ENCODE data around the gene CRISPLD2. TPM values are rescaled to one million over a fixed set of nuclear protein-coding genes. Genes with fewer than 3 reads are reported as not detected.

CRISPLD2 gene
- total RNA-seq, 1 donor, result 40.2 TPM

DNA sequence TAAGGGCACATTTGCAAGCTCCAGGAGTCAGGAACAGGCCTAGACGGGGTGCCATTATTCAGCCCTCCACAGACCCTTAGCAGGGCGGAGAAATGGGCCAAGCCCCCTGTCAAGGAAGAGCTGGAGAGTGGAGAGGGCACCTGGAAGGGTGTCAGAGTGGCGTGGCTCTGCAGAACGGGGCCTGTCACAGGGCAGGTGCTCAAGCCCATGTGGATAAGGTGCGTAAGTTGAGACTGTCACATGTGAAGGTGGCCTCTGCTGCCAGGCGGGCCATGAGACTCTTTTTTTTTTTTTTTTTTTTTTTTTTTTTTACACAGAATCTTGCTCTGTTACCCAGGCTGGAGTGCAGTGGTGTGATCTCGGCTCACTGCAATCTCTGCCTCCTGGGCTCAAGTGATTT, 12.0 kb upstream of the CRISPLD2 start:
- H3K4me1 ChIP-seq (ENCODE audit: insufficient read depth, low read length), result peaks cover 28% of the 10 kb centered on the region
- no peak overlapping the region for H3K4me3 ChIP-seq (ENCODE audit: insufficient read depth, low read length)
- no peaks in the 10 kb centered on the region for H3K27me3 ChIP-seq (ENCODE audit: insufficient read depth, low read length)
- no peaks in the 10 kb centered on the region for H3K79me2 ChIP-seq (ENCODE audit: insufficient read depth, low read length)
- no peak overlapping the region for H3K4me2 ChIP-seq (ENCODE audit: insufficient read depth, low read length)
- H4K20me1 ChIP-seq (ENCODE audit: insufficient read depth, low read length), result no peaks in the 10 kb centered on the region
- DNase-seq (ENCODE audit: insufficient read length, low spot score, missing footprints), result no peak
- H3K9me3 ChIP-seq (ENCODE audit: low read depth, low read length), result no peaks in the 10 kb centered on the region
- TF ChIP-seq, protein P1, sequence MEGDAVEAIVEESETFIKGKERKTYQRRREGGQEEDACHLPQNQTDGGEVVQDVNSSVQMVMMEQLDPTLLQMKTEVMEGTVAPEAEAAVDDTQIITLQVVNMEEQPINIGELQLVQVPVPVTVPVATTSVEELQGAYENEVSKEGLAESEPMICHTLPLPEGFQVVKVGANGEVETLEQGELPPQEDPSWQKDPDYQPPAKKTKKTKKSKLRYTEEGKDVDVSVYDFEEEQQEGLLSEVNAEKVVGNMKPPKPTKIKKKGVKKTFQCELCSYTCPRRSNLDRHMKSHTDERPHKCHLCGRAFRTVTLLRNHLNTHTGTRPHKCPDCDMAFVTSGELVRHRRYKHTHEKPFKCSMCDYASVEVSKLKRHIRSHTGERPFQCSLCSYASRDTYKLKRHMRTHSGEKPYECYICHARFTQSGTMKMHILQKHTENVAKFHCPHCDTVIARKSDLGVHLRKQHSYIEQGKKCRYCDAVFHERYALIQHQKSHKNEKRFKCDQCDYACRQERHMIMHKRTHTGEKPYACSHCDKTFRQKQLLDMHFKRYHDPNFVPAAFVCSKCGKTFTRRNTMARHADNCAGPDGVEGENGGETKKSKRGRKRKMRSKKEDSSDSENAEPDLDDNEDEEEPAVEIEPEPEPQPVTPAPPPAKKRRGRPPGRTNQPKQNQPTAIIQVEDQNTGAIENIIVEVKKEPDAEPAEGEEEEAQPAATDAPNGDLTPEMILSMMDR (IDR thresholded peaks at IDR 0.05; ENCODE audit: extremely low read depth, low read depth, low read length), result no peak
- H3K27ac ChIP-seq (ENCODE audit: low read depth, low read length), result no peak overlapping the region
- H2AFZ ChIP-seq (ENCODE audit: low read length), result no peak overlapping the region
- no peaks in the 10 kb centered on the region for H3K36me3 ChIP-seq (ENCODE audit: insufficient read depth, low read length)

DNA sequence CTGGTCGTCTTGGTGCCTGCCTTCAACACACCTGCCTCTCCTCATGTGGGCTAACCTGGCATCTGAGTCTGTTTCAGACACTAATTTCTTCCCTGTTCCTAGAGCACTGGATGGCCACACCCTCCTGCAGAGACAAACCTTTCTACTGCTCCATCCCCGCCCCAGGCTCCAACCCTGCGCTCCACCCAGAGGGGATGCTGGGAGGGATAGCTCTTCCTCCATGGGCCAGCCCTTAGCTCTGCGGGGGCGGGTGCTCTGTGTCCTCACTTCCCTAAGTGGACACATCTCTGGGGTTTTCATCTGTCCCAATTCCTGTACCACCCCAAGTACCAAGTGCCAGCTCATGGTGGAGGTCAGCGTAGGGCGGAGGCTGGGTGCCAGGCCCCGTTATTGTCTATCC, 11.0 kb upstream of the CRISPLD2 start:
- Histone ChIP-seq H3K79me2 (ENCODE audit: insufficient read depth, low read length) (no peaks in the 10 kb centered on the region), H2AFZ (ENCODE audit: low read length) (no peak overlapping the region), H3K4me3 (ENCODE audit: insufficient read depth, low read length) (no peak overlapping the region), H3K4me1 (ENCODE audit: insufficient read depth, low read length) (peaks cover 28% of the 10 kb centered on the region), H3K27me3 (ENCODE audit: insufficient read depth, low read length) (peaks cover 3% of the 10 kb centered on the region), H3K9me3 (ENCODE audit: low read depth, low read length) (no peaks in the 10 kb centered on the region), H4K20me1 (ENCODE audit: insufficient read depth, low read length) (no peaks in the 10 kb centered on the region), H3K4me2 (ENCODE audit: insufficient read depth, low read length) (no peak overlapping the region), H3K27ac (ENCODE audit: low read depth, low read length) (no peak overlapping the region), H3K36me3 (ENCODE audit: insufficient read depth, low read length) (no peaks in the 10 kb centered on the region)
- DNase-seq (ENCODE audit: insufficient read length, low spot score, missing footprints), result peak; percentile 44
- TF ChIP-seq, protein P1 (IDR thresholded peaks at IDR 0.05; ENCODE audit: extremely low read depth, low read depth, low read length), result no peak

DNA sequence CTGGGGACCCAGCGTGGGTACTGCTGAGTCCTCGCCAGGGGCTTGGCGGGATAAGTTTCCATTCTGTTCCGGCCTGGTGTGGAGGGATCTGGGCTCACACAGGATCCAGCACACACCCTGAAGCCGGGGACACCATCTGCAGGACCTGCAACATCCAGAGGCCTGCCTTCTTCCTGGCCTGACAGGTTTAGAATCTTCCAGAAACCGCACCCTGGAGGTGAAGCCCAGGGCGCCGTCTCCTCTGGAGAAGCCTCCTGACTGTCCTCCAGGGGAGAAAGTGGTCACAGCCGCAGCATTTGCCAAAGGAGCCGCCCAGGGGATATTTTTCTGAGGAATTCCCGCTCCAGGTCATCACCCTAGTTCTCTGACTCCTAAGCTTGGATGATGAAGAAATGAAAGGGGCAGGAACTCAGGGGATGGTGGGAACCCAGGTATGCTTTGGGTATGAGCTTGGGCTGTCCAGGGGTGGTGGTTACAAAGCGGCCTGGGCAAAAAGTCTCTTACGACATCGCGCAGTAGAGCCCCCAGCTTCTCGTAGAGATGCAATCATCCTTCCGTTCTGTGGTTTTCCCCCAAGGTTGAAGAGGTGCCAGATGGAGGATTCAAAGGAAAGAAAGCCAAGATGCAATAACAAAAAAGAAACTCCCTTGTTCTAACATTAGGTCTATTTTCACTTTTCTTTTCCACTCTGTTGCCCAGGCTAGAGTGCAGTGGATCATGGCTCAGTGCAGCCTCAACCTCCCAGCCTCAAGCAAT, 9.1 kb upstream of the CRISPLD2 start:
- Histone ChIP-seq H3K27ac (ENCODE audit: low read depth, low read length) (peak overlapping the region; percentile 66), H3K4me2 (ENCODE audit: insufficient read depth, low read length) (peak overlapping the region; percentile 66), H2AFZ (ENCODE audit: low read length) (no peak overlapping the region), H3K36me3 (ENCODE audit: insufficient read depth, low read length) (no peaks in the 10 kb centered on the region), H3K9me3 (ENCODE audit: low read depth, low read length) (no peaks in the 10 kb centered on the region), H3K4me1 (ENCODE audit: insufficient read depth, low read length) (peaks cover 28% of the 10 kb centered on the region), H3K27me3 (ENCODE audit: insufficient read depth, low read length) (peaks cover 7% of the 10 kb centered on the region), H3K4me3 (ENCODE audit: insufficient read depth, low read length) (no peak overlapping the region), H4K20me1 (ENCODE audit: insufficient read depth, low read length) (no peaks in the 10 kb centered on the region), H3K79me2 (ENCODE audit: insufficient read depth, low read length) (no peaks in the 10 kb centered on the region)
- TF ChIP-seq, protein P1 (IDR thresholded peaks at IDR 0.05; ENCODE audit: extremely low read depth, low read depth, low read length), result no peak
- peak; percentile 94 for DNase-seq (ENCODE audit: insufficient read length, low spot score, missing footprints)

DNA sequence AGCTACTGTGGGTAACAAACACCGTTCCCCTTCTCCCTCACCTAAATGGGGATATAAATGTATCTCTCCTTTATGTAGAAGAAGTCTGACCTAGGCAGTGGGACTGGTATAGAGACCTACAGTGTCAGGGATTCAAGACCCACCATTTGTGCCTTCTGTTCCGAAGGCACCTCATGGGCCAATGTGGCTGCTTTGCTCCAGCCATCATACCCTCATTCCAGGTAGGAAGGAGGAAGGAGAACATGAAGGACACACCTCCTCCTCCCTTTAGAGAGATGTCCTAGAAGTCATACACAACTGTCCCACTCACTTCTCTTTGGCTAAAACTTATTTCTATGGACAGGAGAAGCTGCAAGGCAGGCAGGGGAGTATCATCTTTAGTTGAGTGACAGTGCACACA, 8.3 kb upstream of the CRISPLD2 start:
- Histone ChIP-seq H3K27me3 (ENCODE audit: insufficient read depth, low read length) (peaks cover 7% of the 10 kb centered on the region), H3K4me2 (ENCODE audit: insufficient read depth, low read length) (peak overlapping the region; percentile 66), H3K36me3 (ENCODE audit: insufficient read depth, low read length) (no peaks in the 10 kb centered on the region), H3K4me3 (ENCODE audit: insufficient read depth, low read length) (no peak overlapping the region), H3K79me2 (ENCODE audit: insufficient read depth, low read length) (no peaks in the 10 kb centered on the region), H2AFZ (ENCODE audit: low read length) (no peak overlapping the region), H3K9me3 (ENCODE audit: low read depth, low read length) (no peaks in the 10 kb centered on the region), H3K4me1 (ENCODE audit: insufficient read depth, low read length) (peaks cover 22% of the 10 kb centered on the region), H4K20me1 (ENCODE audit: insufficient read depth, low read length) (no peaks in the 10 kb centered on the region), H3K27ac (ENCODE audit: low read depth, low read length) (no peak overlapping the region)
- DNase-seq (ENCODE audit: insufficient read length, low spot score, missing footprints), result peak; percentile 19
- TF ChIP-seq, protein P1 (IDR thresholded peaks at IDR 0.05; ENCODE audit: extremely low read depth, low read depth, low read length), result no peak
